HG03103 (cell line): ENCODE data around the gene F7.

ENCODE experiments used
- ATAC-seq: cut with Tn5 transposase; IDR thresholded peaks from one replicate; pipeline ENCODE4 v1.9.1; 2021; ENCODE audit warnings: low read depth; ENCODE audit not compliant: unreplicated experiment

F7 gene

DNA sequence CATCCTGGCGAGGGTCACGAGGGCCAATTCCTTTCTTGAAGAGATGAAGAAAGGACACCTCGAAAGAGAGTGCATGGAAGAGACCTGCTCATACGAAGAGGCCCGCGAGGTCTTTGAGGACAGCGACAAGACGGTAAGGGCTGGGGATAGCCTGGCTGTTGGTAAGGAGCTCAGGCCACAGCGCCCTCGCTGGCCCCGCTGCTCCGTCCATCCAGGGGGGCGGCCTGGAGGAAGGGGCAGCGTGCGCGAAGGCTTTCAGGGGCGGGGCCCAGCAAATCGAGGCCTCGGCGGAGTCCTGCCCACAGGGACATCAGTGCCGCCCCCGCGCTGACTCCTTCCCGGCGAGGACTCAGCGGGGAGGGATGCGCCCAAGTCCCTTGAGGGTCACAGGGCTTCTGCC lies 23.9 kb downstream of the F7 start:
- no peak for ATAC-seq

DNA sequence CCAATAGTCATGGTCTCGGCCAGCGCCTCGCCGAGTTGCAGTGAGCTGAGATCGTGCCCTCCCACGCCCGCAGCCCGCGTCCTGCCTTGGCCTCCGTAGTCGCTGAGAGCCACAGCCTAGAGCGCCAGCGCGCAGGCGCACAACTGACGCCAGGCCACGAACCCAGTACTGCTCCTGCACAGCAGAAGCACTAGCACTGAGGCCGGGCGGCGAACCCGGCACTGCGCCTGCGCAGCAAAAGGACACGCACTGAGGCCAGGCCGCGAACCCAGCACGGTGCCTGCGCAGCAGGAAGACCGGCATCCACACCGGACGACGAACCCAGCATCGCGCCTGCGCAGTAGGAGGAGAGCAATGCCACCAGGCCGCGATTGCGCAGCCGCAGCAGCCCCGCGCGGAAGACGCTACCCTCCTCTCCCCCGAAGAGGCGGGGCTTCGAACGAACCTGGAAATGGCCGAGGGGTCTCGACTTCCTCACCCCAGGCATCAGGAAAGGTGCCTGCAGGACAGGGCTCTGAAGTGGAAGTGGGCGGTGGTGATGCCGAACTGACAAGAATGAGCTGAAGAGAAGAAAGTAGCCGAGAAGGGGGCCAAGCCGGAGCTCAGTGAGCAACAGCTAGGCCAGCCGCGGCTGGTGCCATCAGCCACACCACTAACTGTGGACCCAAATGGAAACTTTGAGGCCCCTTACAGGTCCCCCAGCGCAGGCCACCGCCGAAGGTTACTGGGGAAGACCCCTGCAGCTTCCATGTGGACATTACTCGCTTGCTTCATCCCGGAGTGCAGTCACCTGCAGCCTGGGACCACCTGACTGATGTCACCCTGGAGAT lies 24.5 kb downstream of the F7 start:
- ATAC-seq: no peak

DNA sequence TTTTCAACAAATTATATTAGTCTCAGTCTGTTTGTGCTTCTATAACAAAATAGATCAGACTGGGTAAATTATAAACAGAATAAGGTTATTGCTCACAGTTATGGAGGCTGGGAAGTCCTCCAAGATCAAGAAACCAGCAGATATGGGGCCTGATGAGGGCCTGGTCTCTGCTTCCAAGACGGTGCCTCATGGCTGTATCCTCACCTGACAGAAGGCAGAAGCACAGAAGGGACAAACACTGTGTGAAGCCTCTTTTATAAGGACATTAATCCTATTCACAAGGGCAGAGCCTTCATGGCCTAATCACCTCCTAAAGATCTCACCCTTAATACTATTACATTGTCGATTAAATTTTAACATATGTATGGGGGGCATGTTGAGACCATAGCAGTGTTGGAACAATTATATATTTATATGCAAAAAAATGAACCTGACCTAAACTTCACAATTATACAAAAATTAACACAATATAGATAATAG lies 29.7 kb downstream of the F7 start:
- no peak for ATAC-seq

DNA sequence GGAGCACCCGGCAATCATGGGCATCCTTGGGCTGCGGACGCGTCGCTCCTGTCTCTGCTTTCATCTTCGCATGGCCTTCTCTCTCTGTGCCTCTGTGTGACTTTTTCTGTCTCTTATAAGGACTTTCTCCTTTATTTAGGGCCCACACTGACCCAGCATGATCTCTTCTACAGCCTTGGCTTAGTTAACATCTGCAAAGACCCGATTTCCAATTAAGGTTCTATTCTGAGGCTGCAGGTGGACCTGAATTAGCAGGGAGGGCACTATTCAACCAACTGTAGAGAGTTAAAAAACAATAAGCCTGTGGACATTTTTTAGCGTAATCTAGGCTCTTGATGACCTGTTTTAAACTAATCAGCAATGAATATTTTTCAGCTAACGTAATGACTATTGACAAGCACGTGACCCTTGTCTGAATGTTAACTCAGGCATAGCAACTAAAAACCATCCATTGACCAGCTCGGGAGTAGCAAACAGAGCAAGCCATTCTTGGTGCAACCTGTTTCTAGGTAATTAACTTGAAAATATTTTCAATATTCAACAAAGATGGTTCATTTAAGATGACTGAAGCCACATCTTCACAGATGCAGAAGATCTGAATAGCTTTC lies 32.2 kb downstream of the F7 start:
- no peak for ATAC-seq

DNA sequence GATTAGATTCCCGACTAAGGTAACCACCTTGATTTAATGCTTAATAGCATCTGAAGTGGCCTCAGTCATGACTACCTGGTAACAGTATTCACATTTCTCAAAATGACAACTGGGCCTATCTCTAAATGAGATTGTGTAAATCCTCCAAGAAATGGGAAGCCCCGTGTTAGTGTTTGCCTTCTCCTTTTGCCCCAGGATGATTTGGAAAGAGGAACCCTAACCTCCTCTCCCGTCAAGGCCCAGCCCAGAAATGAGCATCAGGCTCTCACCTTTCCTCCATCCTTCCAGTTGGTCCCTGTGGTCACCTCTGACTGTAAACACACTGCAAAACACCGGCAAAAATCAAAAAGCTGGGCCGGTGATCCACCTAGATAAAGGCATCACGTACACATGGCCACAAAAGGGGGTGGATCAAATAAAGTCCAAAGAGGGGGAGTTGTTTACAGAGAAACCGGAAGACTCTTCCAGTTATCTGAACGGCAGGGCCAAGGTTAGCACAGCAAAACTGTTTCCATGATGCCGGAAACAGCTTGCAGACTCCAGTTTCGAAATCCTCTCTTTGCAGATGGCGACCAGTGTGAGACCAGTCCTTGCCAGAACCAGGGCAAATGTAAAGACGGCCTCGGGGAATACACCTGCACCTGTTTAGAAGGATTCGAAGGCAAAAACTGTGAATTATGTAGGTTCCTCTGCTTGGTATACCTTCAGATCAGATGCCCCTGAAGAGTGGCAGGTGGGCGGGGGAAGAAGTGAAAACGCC lies 33.4 kb downstream of the F7 start:
- ATAC-seq: no peak

DNA sequence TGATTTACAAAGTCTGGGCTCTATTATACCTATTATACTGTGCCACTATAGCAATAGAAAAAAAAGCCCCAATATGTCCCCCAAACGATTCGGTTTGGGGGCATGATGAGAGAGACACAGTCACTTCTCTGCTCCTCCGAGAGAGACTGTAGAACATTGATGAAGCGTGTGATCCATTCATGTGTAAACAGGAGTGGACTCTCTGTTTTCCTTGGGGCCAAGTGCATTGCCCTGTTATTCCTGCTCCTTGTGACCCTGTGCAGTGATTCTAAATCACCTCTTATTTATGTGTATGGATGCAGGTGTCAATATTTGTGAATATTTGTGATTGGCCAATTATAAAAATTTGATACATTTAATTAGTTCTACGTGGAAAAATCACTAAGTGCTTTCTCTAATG lies 34.0 kb downstream of the F7 start:
- no peak for ATAC-seq

- ATAC-seq: no peak
These were observed 35.3 kb downstream of the F7 start for GRCh38 chr13:113140677-113141600.

DNA sequence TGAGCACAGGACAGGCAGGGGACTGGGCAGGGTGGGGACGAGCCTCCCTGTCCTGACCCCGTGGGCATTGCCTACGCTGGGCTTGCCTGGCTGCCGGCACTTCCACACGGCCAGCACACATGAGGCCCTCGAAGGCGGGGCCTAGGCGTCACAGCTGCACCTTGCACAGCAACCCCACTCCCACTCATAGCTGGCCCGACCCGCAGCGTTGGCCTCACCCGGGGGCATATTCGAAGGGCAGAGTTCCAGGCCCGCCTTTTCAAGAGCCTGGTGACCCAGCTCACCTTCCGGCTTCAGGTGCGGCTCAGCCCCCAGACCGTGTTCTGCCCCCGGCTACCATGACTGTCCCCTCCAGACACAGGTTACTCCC lies 36.0 kb downstream of the F7 start:
- ATAC-seq: no peak

DNA sequence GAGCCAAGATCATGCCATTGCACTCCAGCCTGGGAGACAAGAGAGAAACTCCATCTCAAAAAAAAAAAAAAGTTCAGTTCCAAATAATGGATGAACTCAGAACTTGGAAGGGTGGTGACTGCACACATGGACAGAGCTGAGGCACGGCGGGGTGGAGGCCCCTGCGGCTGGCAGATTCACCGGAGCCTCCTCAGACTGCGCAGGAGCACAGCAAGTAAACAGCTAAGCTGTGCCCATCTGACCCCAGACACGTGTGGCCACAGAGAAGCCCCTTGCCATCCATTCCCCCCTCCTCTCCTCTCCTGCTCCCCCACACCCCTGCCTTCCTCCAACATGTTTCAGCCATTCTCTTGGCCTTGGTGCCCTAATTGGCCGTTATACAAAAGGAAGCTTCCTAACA lies 37.3 kb downstream of the F7 start:
- ATAC-seq: no peak

DNA sequence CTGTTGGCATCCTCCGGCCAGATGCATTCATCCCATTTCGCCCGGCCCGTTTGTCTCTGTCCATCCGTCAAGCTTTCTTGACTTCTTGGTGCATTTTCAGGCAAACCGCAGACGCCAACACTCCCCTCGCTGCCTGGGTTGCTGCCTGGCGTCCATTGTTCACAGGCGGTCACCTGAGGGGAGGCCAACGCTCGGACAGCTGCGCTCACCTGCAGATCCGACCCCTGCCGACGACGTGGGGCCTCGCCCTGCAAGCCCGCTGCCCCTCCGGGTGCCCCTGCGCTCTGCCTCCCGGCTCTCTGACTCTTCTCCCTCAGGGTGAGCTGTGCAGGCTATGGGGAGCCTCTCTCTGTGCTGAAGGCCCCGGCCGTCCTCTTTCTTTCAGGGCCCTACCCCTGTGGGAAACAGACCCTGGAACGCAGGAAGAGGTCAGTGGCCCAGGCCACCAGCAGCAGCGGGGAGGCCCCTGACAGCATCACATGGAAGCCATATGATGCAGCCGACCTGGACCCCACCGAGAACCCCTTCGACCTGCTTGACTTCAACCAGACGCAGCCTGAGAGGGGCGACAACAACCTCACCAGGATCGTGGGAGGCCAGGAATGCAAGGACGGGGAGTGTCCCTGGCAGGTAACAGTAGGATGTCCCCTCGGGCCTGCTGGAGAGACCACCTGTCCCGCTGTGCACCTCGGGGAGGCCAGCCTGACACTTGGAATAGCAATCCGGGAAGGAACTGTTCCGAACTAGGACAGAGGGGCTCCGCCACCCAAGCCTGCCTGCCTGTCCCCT lies 38.1 kb downstream of the F7 start:
- ATAC-seq: no peak

- no peak for ATAC-seq
These were observed 38.7 kb downstream of the F7 start for GRCh38 chr13:113144255-113144629.

GRCh38 chr13:113145496-113145895 lies 39.9 kb downstream of the F7 start:
- no peak for ATAC-seq

DNA sequence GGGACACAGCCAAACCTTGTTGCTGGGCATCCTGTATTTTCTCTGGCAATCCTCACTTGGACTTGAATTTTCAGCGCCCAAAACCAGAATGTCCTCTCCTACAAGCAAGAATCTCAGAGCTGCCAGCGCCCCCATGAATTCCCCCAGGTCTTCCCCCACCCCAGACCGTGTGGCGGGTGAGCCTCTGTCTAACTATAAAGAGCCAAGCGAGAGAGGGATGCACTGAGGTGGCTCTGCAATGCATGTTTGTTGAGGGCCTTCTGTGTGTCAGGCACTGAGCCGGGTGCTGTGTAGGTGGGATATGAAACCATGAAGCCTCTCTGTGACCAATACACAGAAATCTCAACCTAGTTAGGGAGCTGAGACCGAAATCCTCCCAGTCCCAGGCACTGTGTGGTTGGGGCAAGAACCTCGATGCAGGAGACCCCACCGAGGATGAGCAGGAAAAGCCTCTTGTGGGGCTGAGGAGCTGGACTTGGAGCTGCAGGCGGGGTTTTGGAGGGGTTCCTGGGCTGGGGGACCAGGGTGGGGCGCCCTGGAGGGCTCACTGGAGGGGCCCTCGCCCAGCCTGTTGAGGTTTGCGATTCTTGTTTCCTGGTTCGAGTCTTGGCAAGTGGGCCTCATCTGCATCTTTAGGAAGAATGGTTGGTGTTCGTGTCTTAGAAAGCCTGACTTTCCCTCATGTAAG lies 40.5 kb downstream of the F7 start:
- no peak for ATAC-seq

- ATAC-seq: no peak
These were observed 41.2 kb downstream of the F7 start for GRCh38 chr13:113146750-113147149.

GRCh38 chr13:113147206-113147605 lies 41.6 kb downstream of the F7 start:
- ATAC-seq: no peak

DNA sequence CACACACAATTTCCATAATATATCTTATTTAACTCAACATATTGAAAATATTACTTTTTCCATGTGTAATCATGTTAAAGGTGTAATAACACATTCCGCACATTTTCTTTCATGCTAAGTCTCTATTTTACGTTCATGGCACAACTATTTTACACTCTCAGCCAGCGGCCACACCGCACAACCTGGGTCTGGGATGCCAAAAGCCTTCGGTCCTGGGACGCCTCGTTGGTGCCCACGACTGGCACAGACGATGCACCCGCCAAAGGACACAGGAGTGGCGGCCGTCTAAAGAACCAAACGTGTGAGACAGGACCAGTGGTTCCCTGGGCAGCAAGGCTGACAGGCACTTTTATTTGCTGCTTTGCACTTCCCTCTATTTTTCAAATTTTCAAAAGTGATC lies 42.8 kb downstream of the F7 start:
- no peak for ATAC-seq

GRCh38 chr13:113148940-113149503 lies 43.4 kb downstream of the F7 start:
- no peak for ATAC-seq

DNA sequence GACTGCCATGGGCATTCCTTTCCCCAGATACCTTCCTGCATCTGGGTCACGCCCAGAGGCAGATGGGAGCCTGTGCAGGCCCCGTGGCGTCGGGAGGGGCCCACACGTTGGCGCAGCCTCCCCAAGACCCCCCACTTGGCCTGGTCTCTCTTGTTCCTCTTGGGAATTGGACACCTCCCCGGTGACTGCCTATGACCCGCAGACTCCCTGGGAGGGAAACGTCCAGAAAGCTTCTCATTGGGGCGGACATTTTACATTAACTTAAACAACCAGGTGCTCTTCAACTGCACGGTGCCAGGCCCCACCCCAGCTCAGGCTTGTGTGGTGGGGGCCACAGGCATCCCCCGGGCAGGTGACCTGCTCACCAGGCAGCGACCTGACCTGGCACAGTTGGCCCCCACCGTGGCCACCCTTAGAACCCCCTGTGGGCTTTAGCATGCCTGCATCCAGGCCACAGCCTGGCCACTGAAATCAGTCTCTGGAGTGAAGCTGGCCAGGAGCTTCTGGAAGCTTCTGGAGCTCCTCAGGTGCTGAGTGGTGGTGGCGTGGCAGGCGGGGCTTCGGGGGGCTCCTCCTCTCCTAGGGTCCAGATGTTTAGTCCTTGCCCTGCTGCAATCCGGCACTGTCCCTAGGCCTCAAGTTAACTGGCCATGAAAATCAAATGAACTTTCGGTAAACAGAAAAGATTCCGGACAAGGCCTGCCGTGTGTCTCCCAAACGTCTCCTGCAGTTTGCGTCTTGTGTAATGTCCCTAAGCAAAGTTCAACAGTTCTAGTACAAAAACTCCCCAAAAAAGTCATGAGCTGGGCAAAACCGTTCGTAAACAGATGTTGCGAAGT lies 44.3 kb downstream of the F7 start:
- no peak for ATAC-seq
